ENCODE results near the gene BNC2.

The BNC2 gene

GRCh38 chr9:16651446-16651964, 219.0 kb downstream of the BNC2 start:
- Mint-ChIP-seq H3K4me1 (peaks cover 46% of the 10 kb centered on the region), H3K36me3 (ENCODE audit: low read depth) (no peaks in the 10 kb centered on the region), H3K4me3 (no peak overlapping the region), H3K9me3 (no peaks in the 10 kb centered on the region), H3K27ac (peak overlapping the region; percentile 1 to 85 (median 10)), H3K27me3 (ENCODE audit: low read depth) (no peaks in the 10 kb centered on the region)
- no peak for TF ChIP-seq CTCF (IDR thresholded peaks at IDR 0.05; ENCODE audit: unreplicated experiment in 3 of 3)

GRCh38 chr9:16645970-16646369, 224.5 kb downstream of the BNC2 start:
- Mint-ChIP-seq H3K4me1 (peaks cover 19% of the 10 kb centered on the region), H3K4me3 (no peak overlapping the region), H3K27ac (no peak overlapping the region), H3K27me3 (ENCODE audit: low read depth) (no peaks in the 10 kb centered on the region), H3K9me3 (no peaks in the 10 kb centered on the region), H3K36me3 (ENCODE audit: low read depth) (no peaks in the 10 kb centered on the region)
- TF ChIP-seq CTCF (IDR thresholded peaks at IDR 0.05; ENCODE audit: unreplicated experiment in 3 of 3) = no peak

- H3K9me3 Mint-ChIP-seq = no peaks in the 10 kb centered on the region
- H3K36me3 Mint-ChIP-seq (ENCODE audit: low read depth) = no peaks in the 10 kb centered on the region
Observed at GRCh38 chr9:16642421-16643109, 227.9 kb downstream of the BNC2 start.

GRCh38 chr9:16640649-16641048, 229.8 kb downstream of the BNC2 start:
- peak overlapping the region; percentile 88 to 93 (median 91) for H3K27ac Mint-ChIP-seq
- no peak overlapping the region for H3K4me3 Mint-ChIP-seq
- peak in 2 of 3 experiments; percentile 30 to 36 for TF ChIP-seq CTCF (IDR thresholded peaks at IDR 0.05; ENCODE audit: unreplicated experiment in 3 of 3)
- peaks cover 53% of the 10 kb centered on the region for H3K4me1 Mint-ChIP-seq
- H3K9me3 Mint-ChIP-seq = no peaks in the 10 kb centered on the region
- H3K36me3 Mint-ChIP-seq (ENCODE audit: low read depth) = no peaks in the 10 kb centered on the region
- no peaks in the 10 kb centered on the region for H3K27me3 Mint-ChIP-seq (ENCODE audit: low read depth)

More at GRCh38 chr9:16642421-16643109, 227.9 kb downstream of the BNC2 start:
- peaks cover 42% of the 10 kb centered on the region for H3K4me1 Mint-ChIP-seq
- TF ChIP-seq CTCF (IDR thresholded peaks at IDR 0.05; ENCODE audit: unreplicated experiment in 3 of 3) = no peak
- H3K4me3 Mint-ChIP-seq = no peak overlapping the region
- H3K27ac Mint-ChIP-seq = peak overlapping the region; percentile 62 to 93 (median 88)
- no peaks in the 10 kb centered on the region for H3K27me3 Mint-ChIP-seq (ENCODE audit: low read depth)

GRCh38 chr9:16639644-16640043, 230.8 kb downstream of the BNC2 start:
- Mint-ChIP-seq H3K27ac (peak overlapping the region; percentile 88 to 93 (median 88)), H3K27me3 (ENCODE audit: low read depth) (no peaks in the 10 kb centered on the region), H3K4me3 (no peak overlapping the region), H3K9me3 (no peaks in the 10 kb centered on the region), H3K36me3 (ENCODE audit: low read depth) (no peaks in the 10 kb centered on the region), H3K4me1 (peaks cover 49% of the 10 kb centered on the region)
- no peak for TF ChIP-seq CTCF (IDR thresholded peaks at IDR 0.05; ENCODE audit: unreplicated experiment in 3 of 3)

- peak overlapping the region in 2 of 3 experiments; percentile 51 to 63 for H3K27ac Mint-ChIP-seq
- no peak overlapping the region for H3K4me3 Mint-ChIP-seq
- no peaks in the 10 kb centered on the region for H3K27me3 Mint-ChIP-seq (ENCODE audit: low read depth)
- TF ChIP-seq CTCF (IDR thresholded peaks at IDR 0.05; ENCODE audit: unreplicated experiment in 3 of 3) = no peak
- no peaks in the 10 kb centered on the region for H3K36me3 Mint-ChIP-seq (ENCODE audit: low read depth)
- no peaks in the 10 kb centered on the region for H3K9me3 Mint-ChIP-seq
- H3K4me1 Mint-ChIP-seq = peaks cover 45% of the 10 kb centered on the region
Observed at GRCh38 chr9:16637911-16638310, 232.6 kb downstream of the BNC2 start.
